WTC11 (cell line): ENCODE data around the gene CLEC20A. TPM values are rescaled to one million over a fixed set of nuclear protein-coding genes. Genes with fewer than 3 reads are reported as not detected.

ENCODE experiments used
- ATAC-seq: fragments of 200-7000 bp; cut with Tn5 transposase; 2 replicates; pipeline ENCODE4 v1.10.0; 2021; ENCODE audit warnings: mild to moderate bottlenecking, moderate library complexity
- CTCF ChIA-PET: fragments of 300-600 bp; sonication (Branson Sonifier 250); formaldehyde crosslinking; loops from one replicate; lab custom pipeline; 2021; ENCODE audit warnings: antibody characterized with exemption; lab: Charles Lee
- POLR2A ChIA-PET: fragments of 350-600 bp; sonication (Branson Sonifier 250); formaldehyde crosslinking; loops from one replicate; lab custom pipeline; 2021; ENCODE audit warnings: antibody characterized with exemption; lab: Charles Lee
- DNase-seq: peaks from one replicate; pipeline ENCODE4 v3.0.0; 2021; ENCODE audit warnings: low spot score
- H3K27ac Mint-ChIP-seq: 2 replicates; pipeline ENCODE4 v1.8.0; 2021; ENCODE audit warnings: mixed read lengths
- H3K27me3 Mint-ChIP-seq: 2 replicates; pipeline ENCODE4 v1.8.0; 2021; ENCODE audit warnings: low read depth, mild to moderate bottlenecking, moderate library complexity, mixed read lengths
- H3K36me3 Mint-ChIP-seq: 2 replicates; pipeline ENCODE4 v1.8.0; 2021; ENCODE audit warnings: mixed read lengths
- H3K4me1 Mint-ChIP-seq: 2 replicates; pipeline ENCODE4 v1.8.0; 2022; ENCODE audit warnings: mixed read lengths
- H3K4me3 Mint-ChIP-seq: 2 replicates; pipeline ENCODE4 v1.8.0; 2021; ENCODE audit warnings: mild to moderate bottlenecking, moderate library complexity, mixed read lengths
- H3K9me3 Mint-ChIP-seq: 2 replicates; pipeline ENCODE4 v1.8.0; 2021; ENCODE audit warnings: mixed read lengths
- CREM ChIP-seq: sonication (generic); formaldehyde crosslinking; IDR thresholded peaks from 2 replicates; pipeline ENCODE4 v1.8.1; 2022; ENCODE audit warnings: mild to moderate bottlenecking, missing genetic modification reagents, moderate library complexity
- FOXP1 ChIP-seq: sonication (generic); formaldehyde crosslinking; IDR thresholded peaks from 2 replicates; pipeline ENCODE4 v1.8.0; 2022; ENCODE audit warnings: missing genetic modification reagents, mild to moderate bottlenecking, moderate library complexity, borderline replicate concordance
- MLX ChIP-seq: sonication (generic); formaldehyde crosslinking; IDR thresholded peaks from 2 replicates; pipeline ENCODE4 v1.8.1; 2023; ENCODE audit warnings: mild to moderate bottlenecking, missing genetic modification reagents, moderate library complexity
- MXD4 ChIP-seq: fragments of 250-450 bp; sonication (Bioruptor Pico); IDR thresholded peaks from 2 replicates; pipeline ENCODE4 v1.8.0; 2021; ENCODE audit warnings: mild to moderate bottlenecking, moderate library complexity, borderline replicate concordance
- NFATC4 ChIP-seq: fragments of 250-450 bp; sonication (Bioruptor Pico); IDR thresholded peaks from 2 replicates; pipeline ENCODE4 v1.9.0; 2021; ENCODE audit warnings: mild to moderate bottlenecking
- PRDM15 ChIP-seq: sonication (generic); formaldehyde crosslinking; IDR thresholded peaks from 2 replicates; pipeline ENCODE4 v1.8.0; 2022; ENCODE audit warnings: missing genetic modification reagents
- RORB ChIP-seq: fragments of 250-450 bp; sonication (Bioruptor Pico); IDR thresholded peaks from 2 replicates; pipeline ENCODE4 v1.9.0; 2021; ENCODE audit warnings: mild to moderate bottlenecking
- SMAD3 ChIP-seq: sonication (generic); formaldehyde crosslinking; IDR thresholded peaks from 2 replicates; pipeline ENCODE4 v1.8.0; 2022; ENCODE audit warnings: missing genetic modification reagents, mild to moderate bottlenecking, borderline replicate concordance
- STAT6 ChIP-seq: sonication (generic); formaldehyde crosslinking; conservative IDR thresholded peaks from 2 replicates; pipeline ENCODE4 v1.8.1; 2023; ENCODE audit warnings: mild to moderate bottlenecking, low read depth, missing genetic modification reagents, moderate library complexity
- USF2 ChIP-seq: sonication (generic); formaldehyde crosslinking; IDR thresholded peaks from 2 replicates; pipeline ENCODE4 v1.8.1; 2023; ENCODE audit warnings: mild to moderate bottlenecking, missing genetic modification reagents, moderate library complexity
- ZNF138 ChIP-seq: sonication (generic); formaldehyde crosslinking; conservative IDR thresholded peaks from 2 replicates; pipeline ENCODE4 v1.8.1; 2022; ENCODE audit warnings: mild to moderate bottlenecking, moderate library complexity, missing genetic modification reagents
- ZNF219 ChIP-seq: sonication (generic); formaldehyde crosslinking; IDR thresholded peaks from 2 replicates; pipeline ENCODE4 v1.8.0; 2023; ENCODE audit warnings: missing genetic modification reagents, mild to moderate bottlenecking, borderline replicate concordance
- ZNF396 ChIP-seq: fragments of 250-450 bp; sonication (Bioruptor Pico); IDR thresholded peaks from 2 replicates; pipeline ENCODE4 v1.8.0; 2021; ENCODE audit warnings: mild to moderate bottlenecking, moderate library complexity, borderline replicate concordance
- total RNA-seq: library from RNA; stranded (reverse); gene quantifications from 3 replicates; pipeline ENCODE4 v1.2.3, GENCODE V29; 2021

Gene CLEC20A
- total RNA-seq, 1 experiment from 2014 or later = not detected

GRCh38 chr1:178530037-178530402 is 33.3 kb upstream of the CLEC20A start:
- Mint-ChIP-seq H3K4me1 (0 out of 2 replicates have a peak, but pooled peaks cover 2% of the 10 kb centered on the region), H3K9me3 (no peaks in the 10 kb centered on the region), H3K27ac (no peak overlapping the region), H3K4me3 (no peak overlapping the region), H3K36me3 (no peaks in the 10 kb centered on the region), H3K27me3 (no peaks in the 10 kb centered on the region; the same call in 1 of the 2 replicates)
- DNase-seq (no peak), ATAC-seq (no peak)
- TF ChIP-seq ZNF396 (no peak), FOXP1 (CRISPR knock-in tag) (no peak), ZNF138 (CRISPR knock-in tag) (no peak), MXD4 (no peak), RORB (no peak), MLX (CRISPR knock-in tag) (no peak), STAT6 (CRISPR knock-in tag) (no peak), USF2 (CRISPR knock-in tag) (no peak)
- CTCF ChIA-PET = interaction anchor here (0.6 to 5.0 kb wide), 10 partner anchors 10 to 498 kb away, joined by 3 to 47 read pairs (median 4); no protein-coding TSS in a partner anchor
- POLR2A ChIA-PET = no interaction called here

- Mint-ChIP-seq H3K27ac (no peak overlapping the region), H3K4me3 (no peak overlapping the region), H3K9me3 (peaks cover 5% of the 10 kb centered on the region; the same call in 1 of the 2 replicates), H3K36me3 (no peaks in the 10 kb centered on the region), H3K27me3 (no peaks in the 10 kb centered on the region; the same call in 1 of the 2 replicates), H3K4me1 (0 out of 2 replicates have a peak, but pooled peaks cover 2% of the 10 kb centered on the region)
- CTCF ChIA-PET = interaction anchor here (0.6 to 5.0 kb wide), 13 partner anchors 9 to 498 kb away, joined by 3 to 47 read pairs (median 4); no protein-coding TSS in a partner anchor
- peak; percentile 48 for DNase-seq
- POLR2A ChIA-PET = no interaction called here
- peak; percentile 70 for ATAC-seq
- no peak for TF ChIP-seq NFATC4 (CRISPR knock-in tag)
- TF ChIP-seq PRDM15 (CRISPR knock-in tag) = peak; percentile 29; the same call in 1 of the 2 replicates
- TF ChIP-seq ZNF219 = no peak
Measured at GRCh38 chr1:178529364-178530036, 32.7 kb upstream of the CLEC20A start.

- ATAC-seq (no peak), DNase-seq (no peak)
- ChIA-PET POLR2A (no interaction called here), CTCF (interaction anchor here (0.6 to 5.0 kb wide), 11 partner anchors 9 to 497 kb away, joined by 3 to 47 read pairs (median 5); no protein-coding TSS in a partner anchor)
- H3K4me1 Mint-ChIP-seq = 0 out of 2 replicates have a peak, but pooled peaks cover 2% of the 10 kb centered on the region
- H3K9me3 Mint-ChIP-seq = peaks cover 9% of the 10 kb centered on the region; the same call in 1 of the 2 replicates
- H3K27me3 Mint-ChIP-seq = no peaks in the 10 kb centered on the region; the same call in 1 of the 2 replicates
- TF ChIP-seq SMAD3 (CRISPR knock-in tag) (no peak), RORB (no peak), CREM (CRISPR knock-in tag) (no peak)
- no peak overlapping the region for H3K27ac Mint-ChIP-seq
- H3K36me3 Mint-ChIP-seq = no peaks in the 10 kb centered on the region
- H3K4me3 Mint-ChIP-seq = no peak overlapping the region
Measured at GRCh38 chr1:178528953-178529335, 32.2 kb upstream of the CLEC20A start.
